ENCODE measurements around the gene ACAN. TPM values are rescaled to one million over a fixed set of nuclear protein-coding genes. Genes with fewer than 3 reads are reported as not detected.
A peak's percentile ranks its signal among the peaks of the same experiment; 100 is the strongest.

ACAN gene
- total RNA-seq, 2 experiments from 2014 or later = not detected

GRCh38 chr15:88900982-88901418 lies 97.8 kb downstream of the ACAN start:
- H3K4me3 Mint-ChIP-seq = no peak overlapping the region
- no peak overlapping the region for H3K27ac Mint-ChIP-seq
- H3K27me3 Mint-ChIP-seq (ENCODE audit: low read depth) = no peaks in the 10 kb centered on the region
- DNase-seq = no peak
- no peaks in the 10 kb centered on the region for H3K9me3 Mint-ChIP-seq
- intact Hi-C loops (cut with micrococcal nuclease) = no loop called here
- peaks cover 53% of the 10 kb centered on the region for H3K4me1 Mint-ChIP-seq (ENCODE audit: low read depth)
- CTCF ChIA-PET = no interaction called here
- H3K36me3 Mint-ChIP-seq (ENCODE audit: low read depth) = no peaks in the 10 kb centered on the region

- Mint-ChIP-seq H3K9me3 (no peaks in the 10 kb centered on the region), H3K36me3 (ENCODE audit: low read depth) (no peaks in the 10 kb centered on the region), H3K27me3 (ENCODE audit: low read depth) (no peaks in the 10 kb centered on the region), H3K4me1 (ENCODE audit: low read depth) (peaks cover 50% of the 10 kb centered on the region), H3K27ac (no peak overlapping the region), H3K4me3 (no peak overlapping the region)
- CTCF ChIA-PET = interaction anchor here (1.8 to 2.2 kb wide), 2 partner anchors 11 to 16 kb away, joined by 7 read pairs; partner anchors contain the start of gene MFGE8
- intact Hi-C loops (cut with micrococcal nuclease) = no loop called here
- DNase-seq = no peak
Measured at GRCh38 chr15:88901508-88902220, 98.4 kb downstream of the ACAN start.

GRCh38 chr15:88902221-88902835 lies 99.1 kb downstream of the ACAN start:
- H3K36me3 Mint-ChIP-seq (ENCODE audit: low read depth) = no peaks in the 10 kb centered on the region
- H3K9me3 Mint-ChIP-seq = no peaks in the 10 kb centered on the region
- H3K4me1 Mint-ChIP-seq (ENCODE audit: low read depth) = peaks cover 44% of the 10 kb centered on the region
- DNase-seq = no peak
- H3K4me3 Mint-ChIP-seq = no peak overlapping the region
- no peaks in the 10 kb centered on the region for H3K27me3 Mint-ChIP-seq (ENCODE audit: low read depth)
- CTCF ChIA-PET = interaction anchor here (0.6 to 3.6 kb wide), 7 partner anchors 7 to 23 kb away, joined by 3 to 24 read pairs (median 7); partner anchors contain the start of genes HAPLN3 and MFGE8
- H3K27ac Mint-ChIP-seq = no peak overlapping the region
- intact Hi-C loops (cut with micrococcal nuclease) = no loop called here

DNA sequence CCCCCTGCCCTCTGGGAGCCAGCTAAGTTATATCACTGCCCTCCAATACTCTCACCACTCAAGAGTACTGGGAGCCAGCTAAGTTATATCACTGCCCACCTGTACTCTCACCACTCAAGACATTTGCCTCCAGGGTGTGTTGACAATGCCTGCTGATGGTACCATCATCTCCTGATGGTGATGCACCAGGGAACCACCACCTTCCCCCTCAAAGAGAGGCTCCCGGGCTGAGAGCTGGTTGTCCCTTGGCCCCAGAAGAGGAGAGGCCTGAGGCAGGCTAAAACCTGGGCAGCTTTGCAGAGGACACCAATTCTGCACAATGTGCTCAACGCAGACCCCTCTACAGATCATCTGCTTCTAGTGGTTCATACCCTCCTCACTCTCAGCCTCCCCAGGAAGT lies 99.6 kb downstream of the ACAN start:
- no peak overlapping the region for H3K4me3 Mint-ChIP-seq
- H3K4me1 Mint-ChIP-seq (ENCODE audit: low read depth) = peaks cover 39% of the 10 kb centered on the region
- no peaks in the 10 kb centered on the region for H3K9me3 Mint-ChIP-seq
- DNase-seq = no peak
- no peak overlapping the region for H3K27ac Mint-ChIP-seq
- H3K36me3 Mint-ChIP-seq (ENCODE audit: low read depth) = no peaks in the 10 kb centered on the region
- CTCF ChIA-PET = interaction anchor here (0.6 to 3.6 kb wide), 9 partner anchors 8 to 270 kb away, joined by 3 to 24 read pairs (median 3); partner anchors contain the start of genes HAPLN3 and MFGE8
- no peaks in the 10 kb centered on the region for H3K27me3 Mint-ChIP-seq (ENCODE audit: low read depth)
- intact Hi-C loops (cut with micrococcal nuclease) = no loop called here

GRCh38 chr15:88904257-88904623 lies 101.0 kb downstream of the ACAN start:
- peaks cover 40% of the 10 kb centered on the region for H3K4me1 Mint-ChIP-seq (ENCODE audit: low read depth)
- H3K27ac Mint-ChIP-seq = peak overlapping the region; percentile 80
- no peaks in the 10 kb centered on the region for H3K27me3 Mint-ChIP-seq (ENCODE audit: low read depth)
- no peak overlapping the region for H3K4me3 Mint-ChIP-seq
- intact Hi-C loops (cut with micrococcal nuclease) = loop anchor here (1.0 to 2.0 kb wide), 5 partner anchors 9 to 273 kb away; partner anchors contain the start of genes ABHD2 and MFGE8
- H3K9me3 Mint-ChIP-seq = no peaks in the 10 kb centered on the region
- CTCF ChIA-PET = interaction anchor here (0.7 to 3.6 kb wide), 38 partner anchors 9 to 340 kb away, joined by 3 to 28 read pairs (median 6); partner anchors contain the start of genes HAPLN3 and MFGE8
- H3K36me3 Mint-ChIP-seq (ENCODE audit: low read depth) = no peaks in the 10 kb centered on the region
- DNase-seq = no peak

DNA sequence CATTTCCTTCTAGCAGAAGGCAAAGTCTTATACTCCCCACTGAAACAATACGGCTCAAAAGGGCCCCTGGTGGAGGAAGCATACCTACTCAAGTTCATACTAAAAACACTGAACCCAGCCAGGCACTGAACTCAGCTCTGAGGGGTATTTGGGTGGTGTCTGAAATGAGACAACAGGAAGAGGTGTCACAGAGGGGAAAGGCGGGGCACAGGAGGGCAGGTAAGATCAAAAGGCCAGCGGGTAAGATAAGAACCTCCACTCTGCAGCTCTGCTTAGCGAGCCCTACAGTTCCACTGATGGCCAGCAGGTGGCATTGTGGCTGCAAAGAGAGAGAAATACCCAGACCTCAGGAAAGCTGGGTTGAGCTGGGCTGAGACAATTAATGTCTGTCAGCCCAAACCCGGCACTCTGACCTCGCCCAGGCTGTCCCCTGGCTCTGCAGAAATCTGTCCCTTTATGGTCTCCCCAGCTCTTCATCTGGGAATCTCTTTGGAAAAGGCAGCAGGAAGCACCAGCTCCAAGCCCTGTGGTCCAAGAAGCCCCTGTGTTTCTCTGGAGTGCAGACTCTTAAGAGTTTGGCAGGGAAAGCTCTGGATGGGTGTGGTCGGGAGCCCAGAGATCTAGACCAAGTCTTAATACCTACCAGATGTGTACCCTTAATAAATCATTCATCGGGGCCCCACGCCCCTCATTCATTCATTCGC lies 101.5 kb downstream of the ACAN start:
- Mint-ChIP-seq H3K27ac (peak overlapping the region; percentile 80), H3K27me3 (ENCODE audit: low read depth) (no peaks in the 10 kb centered on the region), H3K36me3 (ENCODE audit: low read depth) (no peaks in the 10 kb centered on the region), H3K4me1 (ENCODE audit: low read depth) (peaks cover 40% of the 10 kb centered on the region), H3K9me3 (no peaks in the 10 kb centered on the region), H3K4me3 (no peak overlapping the region)
- peak; percentile 96 for DNase-seq
- CTCF ChIA-PET = interaction anchor here (0.6 to 3.6 kb wide), 50 partner anchors 10 to 448 kb away, joined by 3 to 28 read pairs (median 4); partner anchors contain the start of genes HAPLN3 and MFGE8
- intact Hi-C loops (cut with micrococcal nuclease) = loop anchor here (1.0 to 2.0 kb wide), 5 partner anchors 9 to 273 kb away; partner anchors contain the start of genes ABHD2 and MFGE8

DNA sequence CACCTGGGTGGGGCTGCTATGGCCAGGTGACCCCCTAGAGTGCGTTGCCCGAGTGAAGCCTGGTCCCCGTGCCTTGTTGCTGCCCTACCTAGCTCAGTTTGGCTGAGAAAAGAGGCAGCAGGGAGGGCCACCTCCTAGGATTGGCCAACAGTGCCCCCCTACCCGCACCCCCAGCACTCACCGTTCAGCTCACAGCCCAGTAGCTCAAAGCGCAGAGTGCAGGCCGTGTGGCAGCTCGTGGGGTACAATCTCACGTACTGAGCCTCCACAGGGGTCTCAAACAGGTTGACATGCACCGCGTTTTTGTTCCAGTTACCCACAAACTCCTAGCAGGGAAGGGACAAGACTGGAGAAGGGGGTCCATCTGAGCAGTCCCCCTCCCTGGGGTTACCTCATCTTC lies 102.3 kb downstream of the ACAN start:
- Mint-ChIP-seq H3K4me3 (no peak overlapping the region), H3K9me3 (no peaks in the 10 kb centered on the region), H3K27me3 (ENCODE audit: low read depth) (no peaks in the 10 kb centered on the region), H3K36me3 (ENCODE audit: low read depth) (no peaks in the 10 kb centered on the region), H3K27ac (no peak overlapping the region), H3K4me1 (ENCODE audit: low read depth) (peaks cover 40% of the 10 kb centered on the region)
- DNase-seq = no peak
- intact Hi-C loops (cut with micrococcal nuclease) = loop anchor here (2.0 kb wide), 1 partner anchor 183 kb away; the partner anchor contains the start of gene ABHD2
- CTCF ChIA-PET = interaction anchor here (0.7 to 3.6 kb wide), 33 partner anchors 10 to 339 kb away, joined by 3 to 28 read pairs (median 6); partner anchors contain the start of genes HAPLN3 and MFGE8

GRCh38 chr15:88906130-88906529 lies 102.9 kb downstream of the ACAN start:
- H3K27ac Mint-ChIP-seq = no peak overlapping the region
- DNase-seq = no peak
- H3K4me1 Mint-ChIP-seq (ENCODE audit: low read depth) = peaks cover 41% of the 10 kb centered on the region
- H3K4me3 Mint-ChIP-seq = no peak overlapping the region
- no peaks in the 10 kb centered on the region for H3K9me3 Mint-ChIP-seq
- no peaks in the 10 kb centered on the region for H3K27me3 Mint-ChIP-seq (ENCODE audit: low read depth)
- H3K36me3 Mint-ChIP-seq (ENCODE audit: low read depth) = no peaks in the 10 kb centered on the region
- intact Hi-C loops (cut with micrococcal nuclease) = no loop called here
- CTCF ChIA-PET = interaction anchor here (0.7 to 2.7 kb wide), 10 partner anchors 14 to 339 kb away, joined by 3 to 28 read pairs (median 6); no protein-coding TSS in a partner anchor

DNA sequence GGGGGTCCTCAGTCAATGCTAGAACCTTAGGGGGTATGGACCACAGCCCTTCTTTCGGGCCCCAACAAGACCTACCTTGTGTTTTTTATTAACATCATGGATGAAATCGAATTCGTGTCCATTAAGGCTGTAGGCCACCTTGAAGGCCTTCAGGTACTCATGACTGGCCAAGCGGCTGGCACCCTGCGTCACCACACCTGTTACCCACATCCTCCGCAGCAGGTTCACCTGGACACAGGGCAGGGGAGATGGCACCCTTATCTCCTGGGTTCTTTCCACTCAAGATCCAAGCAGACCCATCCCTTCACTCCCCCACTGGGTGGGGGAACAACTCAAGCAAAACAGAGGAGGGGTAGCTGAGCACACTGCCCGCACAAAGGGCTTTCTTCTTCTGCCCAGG lies 103.3 kb downstream of the ACAN start:
- Mint-ChIP-seq H3K27ac (no peak overlapping the region), H3K9me3 (no peaks in the 10 kb centered on the region), H3K4me1 (ENCODE audit: low read depth) (peaks cover 42% of the 10 kb centered on the region), H3K27me3 (ENCODE audit: low read depth) (no peaks in the 10 kb centered on the region), H3K4me3 (no peak overlapping the region), H3K36me3 (ENCODE audit: low read depth) (no peaks in the 10 kb centered on the region)
- CTCF ChIA-PET = interaction anchor here (0.7 to 2.4 kb wide), 4 partner anchors 14 to 261 kb away, joined by 3 to 22 read pairs (median 8); no protein-coding TSS in a partner anchor
- intact Hi-C loops (cut with micrococcal nuclease) = no loop called here
- no peak for DNase-seq

DNA sequence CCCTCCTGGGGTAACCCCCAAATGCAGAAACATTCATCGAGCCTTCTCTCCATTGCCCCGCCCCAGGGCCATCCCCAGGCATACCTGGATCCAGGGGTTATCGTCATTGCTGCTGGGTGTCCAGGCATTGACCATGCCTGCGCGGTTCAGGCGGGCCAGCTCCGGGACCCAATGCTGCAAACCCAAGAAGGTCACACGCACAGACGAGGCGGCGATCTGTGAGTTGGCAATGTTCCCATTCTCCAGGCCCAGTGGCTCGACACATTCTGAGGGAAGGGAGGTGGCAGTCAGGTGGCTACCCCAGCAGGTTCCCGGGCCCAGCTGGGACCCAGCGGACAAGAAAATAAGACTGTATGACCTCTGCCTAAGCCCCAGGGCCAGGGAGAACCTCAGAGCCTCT lies 103.9 kb downstream of the ACAN start:
- H3K9me3 Mint-ChIP-seq = no peaks in the 10 kb centered on the region
- CTCF ChIA-PET = no interaction called here
- DNase-seq = no peak
- intact Hi-C loops (cut with micrococcal nuclease) = no loop called here
- H3K4me3 Mint-ChIP-seq = no peak overlapping the region
- H3K4me1 Mint-ChIP-seq (ENCODE audit: low read depth) = peaks cover 41% of the 10 kb centered on the region
- H3K27ac Mint-ChIP-seq = no peak overlapping the region
- no peaks in the 10 kb centered on the region for H3K36me3 Mint-ChIP-seq (ENCODE audit: low read depth)
- no peaks in the 10 kb centered on the region for H3K27me3 Mint-ChIP-seq (ENCODE audit: low read depth)

DNA sequence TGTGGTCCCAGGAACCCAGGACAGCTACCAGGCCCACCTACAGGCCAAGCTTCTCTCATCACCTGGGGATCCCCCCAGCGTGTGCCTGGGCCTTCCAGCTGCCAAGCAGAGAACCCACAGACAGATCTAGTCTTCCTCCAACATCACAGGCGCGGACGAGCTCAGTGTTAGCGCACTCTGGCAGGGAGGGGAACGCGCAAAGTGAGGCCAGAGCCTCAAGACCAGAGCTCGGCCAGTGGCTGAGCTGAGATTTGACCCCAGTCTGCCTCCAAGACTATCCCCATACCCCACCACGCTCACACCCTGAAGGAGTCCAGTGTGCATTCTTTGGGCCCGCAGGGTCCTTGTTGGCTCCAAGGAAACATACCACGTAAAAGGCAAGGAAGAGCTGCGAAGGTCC lies 104.9 kb downstream of the ACAN start:
- Mint-ChIP-seq H3K4me3 (no peak overlapping the region), H3K9me3 (no peaks in the 10 kb centered on the region), H3K36me3 (ENCODE audit: low read depth) (no peaks in the 10 kb centered on the region), H3K4me1 (ENCODE audit: low read depth) (peaks cover 35% of the 10 kb centered on the region), H3K27me3 (ENCODE audit: low read depth) (no peaks in the 10 kb centered on the region), H3K27ac (no peak overlapping the region)
- CTCF ChIA-PET = interaction anchor here (1.9 kb wide), 1 partner anchor 29 kb away, joined by 4 read pairs; no protein-coding TSS in a partner anchor
- intact Hi-C loops (cut with micrococcal nuclease) = no loop called here
- no peak for DNase-seq
